ENCODE measurements around the gene EXD3. TPM values are rescaled to one million over a fixed set of nuclear protein-coding genes. Genes with fewer than 3 reads are reported as not detected.
A peak's percentile ranks its signal among the peaks of the same experiment; 100 is the strongest.

The EXD3 gene
- total and polyA plus RNA-seq, 9 of the 15 experiments (the other 6 are each of a cell fraction or from before 2014, with no cell fraction given) = 0.29 to 12.5 (median 3.9) TPM

- CTCF ChIA-PET (ENCODE audit: low intra/inter-chr PET ratio) = no interaction called here
- 23% methylated on average over 6 of the region's 7 CpGs for WGBS (ENCODE audit: insufficient coverage, low coverage, missing lambda C conversion rate)
- Histone ChIP-seq H3K79me2 (ENCODE audit: control insufficient read depth, insufficient read depth, low read length) (no peaks in the 10 kb centered on the region), H3K27me3 (ENCODE audit: control insufficient read depth in 2 of 2, insufficient read depth in 2 of 2, low read length in 2 of 2) (no peaks in the 10 kb centered on the region), H3K4me3 (no peak overlapping the region), H3K4me2 (ENCODE audit: insufficient read depth, low read length) (peak overlapping the region; percentile 33; the same call in 1 of the 2 replicates), H4K20me1 (replicated peaks; ENCODE audit: control insufficient read depth, insufficient read depth, low read length) (no peaks in the 10 kb centered on the region), H3K9me3 (replicated peaks; ENCODE audit: control insufficient read depth, insufficient read depth, low read depth, low read length) (no peaks in the 10 kb centered on the region), H2AFZ (ENCODE audit: low read depth, low read length) (no peak overlapping the region), H3K27ac (ENCODE audit: extremely low read depth, low read depth, low read length) (no peak overlapping the region), H3K9ac (ENCODE audit: insufficient read depth in 1 of 2, low read depth in 2 of 2, low read length in 2 of 2) (no peak overlapping the region), H3K4me1 (replicated peaks in 1 of 2; ENCODE audit: control insufficient read depth in 2 of 2, insufficient read depth in 2 of 2, low read length in 2 of 2) (peaks cover 8 to 46% of the 10 kb centered on the region in 2 experiments; a peak in 4 of 5 replicates), H3K9me1 (ENCODE audit: control insufficient read depth, insufficient read depth, low read length) (no peaks in the 10 kb centered on the region), H3K36me3 (ENCODE audit: control insufficient read depth, insufficient read depth, low read length) (no peaks in the 10 kb centered on the region)
- no peak for ATAC-seq
- TF ChIP-seq VEZF1 (CRISPR knock-in tag; IDR thresholded peaks at IDR 0.05) (peak; percentile 1; the same call in 1 of the 2 replicates), KAT2B (IDR thresholded peaks at IDR 0.05; ENCODE audit: low read depth, low read length) (no peak)
- no peak for FAIRE-seq
- POLR2A ChIA-PET = interaction anchor here (0.6 kb wide), 1 partner anchor 165 kb away, joined by 3 read pairs; no protein-coding TSS in a partner anchor
- no TSS peak for BruUV-seq (replicated peaks)
- intact Hi-C loops (cut with micrococcal nuclease) = loop anchor here (10.0 kb wide), 1 partner anchor 93 kb away; no protein-coding TSS in a partner anchor
- in situ Hi-C loops (cut with MboI) = no loop called here
- DNase-seq (ENCODE audit: extremely low read depth in 1 of 4, low spot score in 3 of 4) = no peak
These were observed 19.0 kb upstream of the EXD3 start for GRCh38 chr9:137441935-137442321.
